IPS-15b (cell line): ENCODE results near the gene MAP4K4.
"Not testable (repeated sequence)": the region's sequence is repeated elsewhere in the genome, so short reads cannot be mapped to it uniquely, and the experiment has no call there.

ENCODE experiments used
- H3K27me3 ChIP-seq: one replicate; pipeline ENCODE4 v1.6.1; 2013; ENCODE audit warnings: low read length; ENCODE audit not compliant: control insufficient read depth, insufficient read depth
- H3K36me3 ChIP-seq: one replicate; pipeline ENCODE4 v1.6.1; 2013; ENCODE audit warnings: low read length; ENCODE audit not compliant: control insufficient read depth, insufficient read depth
- H3K4me1 ChIP-seq: one replicate; pipeline ENCODE4 v1.6.1; 2013; ENCODE audit warnings: mild to moderate bottlenecking, low read length; ENCODE audit not compliant: control insufficient read depth, insufficient read depth
- H3K4me3 ChIP-seq: one replicate; pipeline ENCODE4 v1.5.1; 2013; ENCODE audit warnings: low read depth, low read length
- H3K9ac ChIP-seq: one replicate; pipeline ENCODE4 v1.6.1; 2013; ENCODE audit warnings: low read depth, mild to moderate bottlenecking, low read length
- H3K9me3 ChIP-seq: one replicate; pipeline ENCODE4 v1.6.1; 2013; ENCODE audit warnings: mild to moderate bottlenecking, low read length; ENCODE audit not compliant: control insufficient read depth, insufficient read depth

Gene MAP4K4

GRCh38 chr2:101766871-101767739 is 69.6 kb downstream of the MAP4K4 start:
- Histone ChIP-seq H3K4me3 (no peak overlapping the region), H3K4me1 (peaks cover 33% of the 10 kb centered on the region), H3K9ac (no peak overlapping the region)

GRCh38 chr2:101768556-101769220 is 71.2 kb downstream of the MAP4K4 start:
- Histone ChIP-seq H3K9ac (no peak overlapping the region), H3K4me1 (peaks cover 35% of the 10 kb centered on the region), H3K36me3 (no peaks in the 10 kb centered on the region), H3K27me3 (no peaks in the 10 kb centered on the region), H3K4me3 (no peak overlapping the region), H3K9me3 (no peaks in the 10 kb centered on the region)

More at GRCh38 chr2:101766871-101767739, 69.6 kb downstream of the MAP4K4 start:
- Histone ChIP-seq H3K36me3 (no peaks in the 10 kb centered on the region), H3K9me3 (no peaks in the 10 kb centered on the region), H3K27me3 (no peaks in the 10 kb centered on the region)

- peaks cover 37% of the 10 kb centered on the region for H3K4me1 ChIP-seq
Observed at GRCh38 chr2:101769726-101770125, 72.2 kb downstream of the MAP4K4 start.

GRCh38 chr2:101770726-101771125 is 73.2 kb downstream of the MAP4K4 start:
- no peaks in the 10 kb centered on the region for H3K36me3 ChIP-seq
- peaks cover 35% of the 10 kb centered on the region for H3K4me1 ChIP-seq

More at GRCh38 chr2:101769726-101770125, 72.2 kb downstream of the MAP4K4 start:
- not testable (repeated sequence) for H3K9ac ChIP-seq, H3K27me3 ChIP-seq, H3K4me3 ChIP-seq, H3K36me3 ChIP-seq, H3K9me3 ChIP-seq

GRCh38 chr2:101771227-101771902 is 73.9 kb downstream of the MAP4K4 start:
- Histone ChIP-seq H3K4me3 (no peak overlapping the region), H3K9me3 (no peaks in the 10 kb centered on the region), H3K36me3 (no peaks in the 10 kb centered on the region), H3K27me3 (no peaks in the 10 kb centered on the region), H3K9ac (no peak overlapping the region), H3K4me1 (peaks cover 34% of the 10 kb centered on the region)

More at GRCh38 chr2:101770726-101771125, 73.2 kb downstream of the MAP4K4 start:
- Histone ChIP-seq H3K27me3 (no peaks in the 10 kb centered on the region), H3K9ac (no peak overlapping the region), H3K9me3 (no peaks in the 10 kb centered on the region), H3K4me3 (no peak overlapping the region)

- no peaks in the 10 kb centered on the region for H3K36me3 ChIP-seq
- no peak overlapping the region for H3K4me3 ChIP-seq
- peaks cover 32% of the 10 kb centered on the region for H3K4me1 ChIP-seq
- no peak overlapping the region for H3K9ac ChIP-seq
- no peaks in the 10 kb centered on the region for H3K27me3 ChIP-seq
- no peaks in the 10 kb centered on the region for H3K9me3 ChIP-seq
Observed at GRCh38 chr2:101771910-101772321, 74.4 kb downstream of the MAP4K4 start.

GRCh38 chr2:101773137-101773536 is 75.6 kb downstream of the MAP4K4 start:
- Histone ChIP-seq H3K4me1 (peaks cover 33% of the 10 kb centered on the region), H3K4me3 (no peak overlapping the region)

GRCh38 chr2:101773961-101774360 is 76.5 kb downstream of the MAP4K4 start:
- H3K9me3 ChIP-seq, H3K36me3 ChIP-seq, H3K9ac ChIP-seq, H3K27me3 ChIP-seq, H3K4me3 ChIP-seq: not testable (repeated sequence)
- H3K4me1 ChIP-seq = peaks cover 27% of the 10 kb centered on the region

More at GRCh38 chr2:101773137-101773536, 75.6 kb downstream of the MAP4K4 start:
- Histone ChIP-seq H3K27me3 (no peaks in the 10 kb centered on the region), H3K9ac (no peak overlapping the region), H3K9me3 (no peaks in the 10 kb centered on the region), H3K36me3 (no peaks in the 10 kb centered on the region)

GRCh38 chr2:101775092-101775491 is 77.6 kb downstream of the MAP4K4 start:
- H3K4me1 ChIP-seq = peaks cover 30% of the 10 kb centered on the region
- H3K9ac ChIP-seq = no peak overlapping the region

GRCh38 chr2:101775636-101776035 is 78.1 kb downstream of the MAP4K4 start:
- H3K27me3 ChIP-seq = no peaks in the 10 kb centered on the region
- no peaks in the 10 kb centered on the region for H3K9me3 ChIP-seq
- H3K4me3 ChIP-seq = no peak overlapping the region
- no peaks in the 10 kb centered on the region for H3K36me3 ChIP-seq
- H3K9ac ChIP-seq = no peak overlapping the region
- peaks cover 35% of the 10 kb centered on the region for H3K4me1 ChIP-seq

More at GRCh38 chr2:101775092-101775491, 77.6 kb downstream of the MAP4K4 start:
- no peak overlapping the region for H3K4me3 ChIP-seq
- no peaks in the 10 kb centered on the region for H3K9me3 ChIP-seq
- no peaks in the 10 kb centered on the region for H3K36me3 ChIP-seq
- H3K27me3 ChIP-seq = no peaks in the 10 kb centered on the region

- H3K4me1 ChIP-seq = peaks cover 42% of the 10 kb centered on the region
- H3K4me3 ChIP-seq = no peak overlapping the region
- H3K9ac ChIP-seq = no peak overlapping the region
- no peaks in the 10 kb centered on the region for H3K36me3 ChIP-seq
- no peaks in the 10 kb centered on the region for H3K27me3 ChIP-seq
- no peaks in the 10 kb centered on the region for H3K9me3 ChIP-seq
Observed at GRCh38 chr2:101776172-101777043, 78.9 kb downstream of the MAP4K4 start.
